ENCODE measurements around the gene IFT27.

The IFT27 gene

DNA sequence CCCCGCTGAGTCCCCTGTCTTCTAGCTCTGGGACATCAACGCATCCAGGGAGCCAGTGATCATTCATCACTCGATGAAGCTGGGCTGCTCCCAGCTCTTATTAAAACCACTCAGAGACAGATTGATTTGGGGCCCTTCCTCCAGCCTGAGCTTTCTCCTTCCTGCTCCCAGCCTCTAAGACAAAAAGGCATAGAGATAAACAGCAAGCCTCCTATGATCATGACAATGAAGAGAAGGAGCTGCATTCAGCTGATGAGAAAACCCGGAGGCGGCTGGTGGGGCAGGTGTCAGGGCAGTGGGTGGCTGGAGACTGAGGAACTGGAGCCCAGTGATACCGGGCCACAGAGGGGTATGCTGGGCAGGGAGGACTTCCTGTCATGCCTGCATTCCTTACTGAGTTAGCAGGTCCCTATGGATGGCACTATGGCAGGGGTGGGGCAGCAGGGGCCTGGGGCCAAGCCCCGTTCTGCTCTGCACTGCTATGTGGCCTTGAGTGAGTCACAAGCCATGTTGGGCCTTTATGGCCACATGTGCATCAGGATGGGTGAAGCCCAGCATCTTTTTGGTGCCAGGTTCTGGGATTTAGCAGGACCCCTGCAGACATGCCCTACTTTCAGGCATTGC, 20.7 kb upstream of the IFT27 start:
- H3K27me3 ChIP-seq (ENCODE audit: insufficient read depth, low read length), result peaks cover 31% of the 10 kb centered on the region
- H3K4me1 ChIP-seq (ENCODE audit: control insufficient read depth, insufficient read depth, low read length, unreplicated experiment), result no peaks in the 10 kb centered on the region
- no peak overlapping the region for H3K4me3 ChIP-seq (ENCODE audit: low read depth, low read length)
- H2AFZ ChIP-seq (ENCODE audit: low read length, unreplicated experiment), result no peak overlapping the region
- no peak overlapping the region for H3K27ac ChIP-seq (ENCODE audit: low read depth, low read length)
- H3K79me2 ChIP-seq (ENCODE audit: control insufficient read depth, insufficient read depth, low read length, unreplicated experiment), result no peaks in the 10 kb centered on the region
- H3K36me3 ChIP-seq (ENCODE audit: insufficient read depth, low read length), result no peaks in the 10 kb centered on the region

DNA sequence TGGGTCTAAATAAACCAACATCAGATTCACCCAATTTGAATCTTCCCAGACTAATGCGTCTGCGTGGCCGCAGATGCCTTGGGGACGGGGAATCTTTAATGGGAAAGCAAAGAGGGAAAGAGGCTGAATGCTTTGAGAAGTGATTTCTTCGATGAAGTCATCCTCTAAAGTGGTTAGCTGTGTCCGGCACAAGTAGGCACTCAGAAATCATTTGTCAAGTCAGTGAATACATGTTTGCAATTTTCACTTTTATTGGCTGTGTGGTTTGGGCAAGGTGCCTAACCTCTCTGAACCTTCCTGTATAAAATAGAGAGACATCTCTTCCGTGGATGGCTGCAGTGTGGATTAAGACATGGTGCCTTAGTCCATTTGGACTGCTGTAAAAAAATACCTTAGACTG, 19.7 kb upstream of the IFT27 start:
- Histone ChIP-seq H3K27ac (ENCODE audit: low read depth, low read length) (no peak overlapping the region), H3K4me1 (ENCODE audit: control insufficient read depth, insufficient read depth, low read length, unreplicated experiment) (no peaks in the 10 kb centered on the region), H3K27me3 (ENCODE audit: insufficient read depth, low read length) (peaks cover 38% of the 10 kb centered on the region), H3K4me3 (ENCODE audit: low read depth, low read length) (no peak overlapping the region), H3K36me3 (ENCODE audit: insufficient read depth, low read length) (no peaks in the 10 kb centered on the region), H2AFZ (ENCODE audit: low read length, unreplicated experiment) (no peak overlapping the region), H3K79me2 (ENCODE audit: control insufficient read depth, insufficient read depth, low read length, unreplicated experiment) (no peaks in the 10 kb centered on the region)

DNA sequence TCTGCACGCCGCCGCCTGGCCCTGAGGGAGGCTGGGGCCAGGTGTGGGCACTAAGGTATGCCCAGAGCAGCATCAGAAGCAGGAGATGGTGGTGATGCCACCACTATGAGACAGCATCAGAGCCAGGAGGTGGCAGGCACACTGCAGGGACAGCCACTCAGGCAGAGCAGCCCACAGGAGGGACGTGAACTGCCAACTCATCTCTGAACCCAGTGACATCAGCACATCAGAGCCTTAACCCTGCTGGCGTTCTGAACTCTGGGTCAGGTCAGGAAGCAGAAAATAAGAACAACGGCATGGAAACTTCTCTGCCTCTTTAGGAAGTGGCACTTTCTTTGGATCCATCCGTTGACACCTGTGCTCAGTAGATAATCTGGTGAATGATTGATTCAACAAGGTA, 14.7 kb upstream of the IFT27 start:
- H3K27ac ChIP-seq (ENCODE audit: low read depth, low read length), result no peak overlapping the region
- no peaks in the 10 kb centered on the region for H3K79me2 ChIP-seq (ENCODE audit: control insufficient read depth, insufficient read depth, low read length, unreplicated experiment)
- no peaks in the 10 kb centered on the region for H3K4me1 ChIP-seq (ENCODE audit: control insufficient read depth, insufficient read depth, low read length, unreplicated experiment)
- H3K36me3 ChIP-seq (ENCODE audit: insufficient read depth, low read length), result no peaks in the 10 kb centered on the region
- peaks cover 61% of the 10 kb centered on the region for H3K27me3 ChIP-seq (ENCODE audit: insufficient read depth, low read length)
- no peak overlapping the region for H2AFZ ChIP-seq (ENCODE audit: low read length, unreplicated experiment)
- H3K4me3 ChIP-seq (ENCODE audit: low read depth, low read length), result no peak overlapping the region

DNA sequence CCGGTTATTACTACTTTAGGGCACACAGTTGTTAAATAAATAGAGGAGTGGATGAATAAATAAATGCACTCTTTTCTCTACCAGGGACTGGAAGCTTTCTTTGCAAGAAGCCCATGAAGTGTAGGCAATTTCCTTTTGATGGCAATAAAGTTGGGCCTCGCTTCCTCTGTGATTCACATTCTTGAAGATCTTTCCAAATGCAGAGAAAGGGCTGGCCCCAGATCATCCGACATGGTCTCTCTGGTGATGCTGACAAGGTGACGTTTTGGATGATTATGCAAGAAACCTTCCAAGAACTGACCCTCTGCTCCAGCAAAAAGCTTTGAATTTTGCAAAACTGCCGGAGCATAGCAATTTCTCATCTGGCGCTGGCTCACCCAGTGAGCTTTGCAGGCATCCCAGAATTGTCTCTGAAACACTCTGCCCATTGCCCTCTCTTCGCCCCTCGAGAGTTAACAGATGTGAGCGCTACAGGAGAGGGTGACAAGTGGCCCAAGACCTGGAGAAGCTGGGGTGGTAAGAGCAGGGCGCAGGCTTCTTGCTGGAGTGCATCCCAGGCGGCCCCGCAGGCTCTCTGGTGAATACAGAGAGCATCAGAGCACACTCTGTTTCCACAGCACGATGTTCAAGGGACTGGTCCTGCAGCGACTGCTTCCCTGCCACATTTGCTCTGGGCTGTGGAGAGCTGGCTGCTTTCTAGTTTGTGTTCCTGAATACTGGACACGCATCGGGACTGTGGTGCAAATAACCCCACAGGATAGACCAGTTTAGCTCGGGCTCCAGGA, 11.5 kb upstream of the IFT27 start:
- H3K4me3 ChIP-seq (ENCODE audit: low read depth, low read length), result no peak overlapping the region

DNA sequence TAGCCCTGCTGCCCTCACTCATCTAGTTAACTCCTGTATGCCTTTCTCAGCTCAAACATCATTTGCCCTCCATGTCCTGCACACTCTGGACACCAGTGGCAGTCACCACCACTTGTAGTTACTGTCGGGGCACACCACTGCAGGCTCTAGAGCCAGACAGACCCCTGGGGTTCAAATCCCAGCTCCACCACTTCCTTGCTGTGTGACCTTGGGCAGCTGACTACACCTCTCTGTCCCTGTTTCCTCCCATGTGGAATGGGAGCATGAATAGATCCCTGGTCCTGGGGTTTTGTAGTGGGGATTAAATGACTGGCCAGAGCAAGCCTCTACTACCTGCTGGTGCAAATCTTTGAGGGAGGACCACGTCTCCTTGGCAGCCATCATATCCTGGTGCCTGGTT, 7.8 kb upstream of the IFT27 start:
- peaks cover 40% of the 10 kb centered on the region for H3K27me3 ChIP-seq (ENCODE audit: insufficient read depth, low read length)
- H3K4me1 ChIP-seq (ENCODE audit: control insufficient read depth, insufficient read depth, low read length, unreplicated experiment), result peaks cover 3% of the 10 kb centered on the region
- H3K36me3 ChIP-seq (ENCODE audit: insufficient read depth, low read length), result no peaks in the 10 kb centered on the region
- H3K27ac ChIP-seq (ENCODE audit: low read depth, low read length), result no peak overlapping the region
- H2AFZ ChIP-seq (ENCODE audit: low read length, unreplicated experiment), result no peak overlapping the region
- no peaks in the 10 kb centered on the region for H3K79me2 ChIP-seq (ENCODE audit: control insufficient read depth, insufficient read depth, low read length, unreplicated experiment)
- H3K4me3 ChIP-seq (ENCODE audit: low read depth, low read length), result no peak overlapping the region

More for the DNA sequence above, 11.5 kb upstream of the IFT27 start:
- Histone ChIP-seq H3K27me3 (ENCODE audit: insufficient read depth, low read length) (peaks cover 59% of the 10 kb centered on the region), H3K79me2 (ENCODE audit: control insufficient read depth, insufficient read depth, low read length, unreplicated experiment) (no peaks in the 10 kb centered on the region), H3K27ac (ENCODE audit: low read depth, low read length) (no peak overlapping the region), H3K4me1 (ENCODE audit: control insufficient read depth, insufficient read depth, low read length, unreplicated experiment) (no peaks in the 10 kb centered on the region), H3K36me3 (ENCODE audit: insufficient read depth, low read length) (no peaks in the 10 kb centered on the region), H2AFZ (ENCODE audit: low read length, unreplicated experiment) (no peak overlapping the region)

DNA sequence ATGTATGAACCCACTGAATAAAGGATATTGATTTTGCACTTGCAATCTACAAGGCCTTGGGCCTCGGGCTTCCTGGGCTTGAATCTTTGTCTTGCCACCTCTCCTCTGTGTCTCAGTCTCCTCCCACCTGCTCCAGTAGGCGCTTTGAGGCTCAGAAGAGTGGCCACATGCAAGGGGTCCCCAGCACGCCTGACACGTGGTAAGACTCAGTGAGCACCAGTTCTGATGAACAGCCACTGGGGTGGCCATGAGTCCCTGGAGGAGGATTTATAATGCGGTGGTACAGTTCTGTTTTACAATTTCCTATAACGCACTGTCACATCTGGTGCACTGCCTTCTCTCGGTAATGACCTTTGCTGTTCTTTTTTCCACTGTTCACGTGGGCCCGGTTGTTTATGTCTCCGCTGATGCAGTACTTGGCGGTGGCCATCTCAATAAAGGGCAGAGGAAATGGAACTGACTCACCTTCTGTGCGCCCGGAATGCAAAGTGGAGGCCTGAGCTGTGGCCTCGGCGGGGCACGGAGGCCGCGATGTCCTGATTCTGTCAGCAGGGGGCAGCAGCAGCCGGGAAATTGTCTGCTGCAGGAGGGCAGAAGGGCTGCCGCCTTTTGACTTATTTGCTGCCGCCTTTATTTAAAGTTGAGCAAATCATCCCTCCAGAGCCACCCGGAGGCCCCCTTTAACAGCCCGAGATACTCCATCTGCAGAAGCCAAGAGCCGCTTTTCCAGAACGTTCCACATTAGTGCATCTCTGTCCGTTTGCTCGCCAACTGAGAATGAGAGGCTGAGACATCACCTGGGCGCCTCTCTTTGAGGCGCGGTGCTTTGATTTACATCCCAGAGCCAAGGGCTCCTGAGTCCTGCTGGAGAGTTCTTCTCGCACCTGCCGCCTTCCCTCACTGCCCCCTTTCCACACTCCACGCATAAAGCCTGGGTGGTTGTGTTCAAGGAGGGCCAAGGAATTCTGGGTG, 6.0 kb upstream of the IFT27 start:
- Histone ChIP-seq H3K36me3 (ENCODE audit: insufficient read depth, low read length) (no peaks in the 10 kb centered on the region), H3K79me2 (ENCODE audit: control insufficient read depth, insufficient read depth, low read length, unreplicated experiment) (no peaks in the 10 kb centered on the region), H3K27me3 (ENCODE audit: insufficient read depth, low read length) (peaks cover 26% of the 10 kb centered on the region), H3K4me3 (ENCODE audit: low read depth, low read length) (no peak overlapping the region), H3K4me1 (ENCODE audit: control insufficient read depth, insufficient read depth, low read length, unreplicated experiment) (peaks cover 3% of the 10 kb centered on the region), H2AFZ (ENCODE audit: low read length, unreplicated experiment) (peak overlapping the region; percentile 66), H3K27ac (ENCODE audit: low read depth, low read length) (no peak overlapping the region)

DNA sequence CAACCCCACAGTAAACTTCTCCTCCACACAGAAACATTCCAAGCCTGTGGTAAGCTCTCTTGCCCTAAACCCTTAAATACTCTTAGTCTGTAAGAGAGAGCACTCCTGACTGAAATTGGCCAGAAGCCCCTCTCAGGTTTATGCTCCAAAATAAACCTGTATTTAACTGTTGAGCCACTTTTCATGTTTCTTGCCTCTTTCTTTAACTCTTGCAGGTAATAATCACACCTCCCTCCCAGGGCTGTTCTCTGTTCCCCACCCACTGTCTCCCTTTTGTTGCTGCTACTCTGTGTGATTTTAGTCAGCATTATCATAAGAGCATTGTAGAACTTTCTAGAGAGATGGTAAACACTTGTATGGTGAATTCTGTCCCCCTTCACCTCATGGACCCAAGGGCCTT, 2.1 kb upstream of the IFT27 start:
- Histone ChIP-seq H3K27me3 (ENCODE audit: insufficient read depth, low read length) (no peaks in the 10 kb centered on the region), H3K36me3 (ENCODE audit: insufficient read depth, low read length) (no peaks in the 10 kb centered on the region), H2AFZ (ENCODE audit: low read length, unreplicated experiment) (no peak overlapping the region), H3K79me2 (ENCODE audit: control insufficient read depth, insufficient read depth, low read length, unreplicated experiment) (no peaks in the 10 kb centered on the region), H3K4me1 (ENCODE audit: control insufficient read depth, insufficient read depth, low read length, unreplicated experiment) (peaks cover 12% of the 10 kb centered on the region), H3K4me3 (ENCODE audit: low read depth, low read length) (no peak overlapping the region), H3K27ac (ENCODE audit: low read depth, low read length) (no peak overlapping the region)

DNA sequence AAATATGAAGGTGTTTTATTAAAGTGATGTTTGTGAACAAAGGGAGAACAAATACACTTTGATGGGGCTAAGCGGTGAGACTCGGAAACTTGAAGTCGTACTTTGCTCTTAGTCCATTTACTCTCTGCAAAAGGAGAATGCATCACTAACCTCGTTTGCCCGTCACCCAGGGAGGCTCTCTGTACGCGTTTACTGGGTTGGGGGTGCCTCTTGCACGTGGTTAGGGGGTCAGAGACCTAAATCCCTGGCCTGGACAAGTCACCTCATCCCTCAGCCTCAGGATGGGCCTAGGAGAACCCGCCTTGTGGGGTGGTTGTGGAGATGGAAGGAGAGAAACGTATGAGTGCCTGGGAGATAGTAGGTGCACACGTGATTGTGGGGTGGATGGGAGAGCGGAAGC, 803 bp upstream of the IFT27 start:
- no peaks in the 10 kb centered on the region for H3K36me3 ChIP-seq (ENCODE audit: insufficient read depth, low read length)
- H3K4me3 ChIP-seq (ENCODE audit: low read depth, low read length), result peak overlapping the region; percentile 61
- H3K4me1 ChIP-seq (ENCODE audit: control insufficient read depth, insufficient read depth, low read length, unreplicated experiment), result peaks cover 12% of the 10 kb centered on the region
- H3K27ac ChIP-seq (ENCODE audit: low read depth, low read length), result no peak overlapping the region
- no peaks in the 10 kb centered on the region for H3K27me3 ChIP-seq (ENCODE audit: insufficient read depth, low read length)
- no peaks in the 10 kb centered on the region for H3K79me2 ChIP-seq (ENCODE audit: control insufficient read depth, insufficient read depth, low read length, unreplicated experiment)
- H2AFZ ChIP-seq (ENCODE audit: low read length, unreplicated experiment), result peak overlapping the region; percentile 81

DNA sequence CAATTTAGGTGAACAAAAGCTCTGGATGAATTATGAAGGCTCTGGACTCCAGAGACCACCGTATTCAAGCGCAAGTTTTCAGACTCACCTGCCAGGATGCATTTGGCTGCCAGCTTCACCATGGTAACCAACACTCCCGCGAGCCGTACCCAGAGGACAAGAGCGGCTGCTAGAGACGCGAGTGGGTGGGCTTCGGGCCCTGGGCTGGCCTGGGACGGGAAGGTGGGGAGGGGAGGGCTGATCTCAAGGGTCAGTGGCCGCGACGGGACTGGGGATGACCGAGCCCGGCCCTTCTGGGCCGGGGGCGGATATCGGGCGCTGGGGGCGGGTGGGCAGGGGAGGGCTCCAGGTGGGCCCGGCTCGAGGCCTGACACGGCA, 344 bp downstream of the IFT27 start:
- H2AFZ ChIP-seq (ENCODE audit: low read length, unreplicated experiment), result peak overlapping the region; percentile 75
- H3K36me3 ChIP-seq (ENCODE audit: insufficient read depth, low read length), result no peaks in the 10 kb centered on the region
- H3K27ac ChIP-seq (ENCODE audit: low read depth, low read length), result no peak overlapping the region
- H3K4me3 ChIP-seq (ENCODE audit: low read depth, low read length), result peak overlapping the region; percentile 90
- H3K27me3 ChIP-seq (ENCODE audit: insufficient read depth, low read length), result no peaks in the 10 kb centered on the region
- H3K79me2 ChIP-seq (ENCODE audit: control insufficient read depth, insufficient read depth, low read length, unreplicated experiment), result no peaks in the 10 kb centered on the region
- H3K4me1 ChIP-seq (ENCODE audit: control insufficient read depth, insufficient read depth, low read length, unreplicated experiment), result peaks cover 9% of the 10 kb centered on the region

DNA sequence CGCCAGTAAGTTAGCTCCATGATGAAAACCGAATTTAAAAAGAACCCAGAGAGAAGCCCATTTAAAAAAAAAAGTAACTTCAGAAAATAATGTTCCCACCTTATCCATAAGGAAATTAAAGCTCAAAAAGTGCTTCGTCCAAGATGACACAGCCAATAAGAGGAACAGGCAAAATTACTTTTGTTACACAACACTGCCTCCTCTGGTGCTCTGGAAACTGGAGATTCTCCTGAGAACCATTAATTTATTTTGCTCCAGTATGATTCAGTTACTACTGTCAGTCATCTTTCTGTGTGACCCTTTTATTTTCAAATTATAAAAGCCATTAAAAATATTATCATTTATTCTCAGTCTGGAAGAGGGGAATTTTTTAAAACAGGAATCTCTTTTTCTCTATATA, 2.0 kb downstream of the IFT27 start:
- Histone ChIP-seq H3K4me3 (ENCODE audit: low read depth, low read length) (no peak overlapping the region), H3K36me3 (ENCODE audit: insufficient read depth, low read length) (no peaks in the 10 kb centered on the region), H3K79me2 (ENCODE audit: control insufficient read depth, insufficient read depth, low read length, unreplicated experiment) (no peaks in the 10 kb centered on the region), H2AFZ (ENCODE audit: low read length, unreplicated experiment) (no peak overlapping the region), H3K27ac (ENCODE audit: low read depth, low read length) (no peak overlapping the region), H3K27me3 (ENCODE audit: insufficient read depth, low read length) (no peaks in the 10 kb centered on the region), H3K4me1 (ENCODE audit: control insufficient read depth, insufficient read depth, low read length, unreplicated experiment) (peaks cover 9% of the 10 kb centered on the region)
